Ramos (cell line): ENCODE results near the gene SEC14L1.
"Not testable (repeated sequence)": the region's sequence is repeated elsewhere in the genome, so short reads cannot be mapped to it uniquely, and the experiment has no call there.

Experiments used
- in situ Hi-C: fragments of 300-500 bp; cut with MboI; formaldehyde crosslinking; loops from one replicate; pipeline ENCODE4 v1.14.3; 2022; ENCODE audit warnings: low sequenced_read_pairs; ENCODE audit not compliant: unreplicated experiment

SEC14L1 gene

GRCh38 chr17:77137886-77138285 lies 2.9 kb upstream of the SEC14L1 start:
- in situ Hi-C loops: not testable (repeated sequence)

GRCh38 chr17:77140166-77140877 lies 447 bp upstream of the SEC14L1 start:
- in situ Hi-C loops: loop anchor here (10.0 kb wide), 1 partner anchor 314 kb away; no protein-coding TSS in a partner anchor

GRCh38 chr17:77141846-77142449 lies 1.2 kb downstream of the SEC14L1 start:
- in situ Hi-C loops: loop anchor here (10.0 kb wide), 1 partner anchor 313 kb away; no protein-coding TSS in a partner anchor

- in situ Hi-C loops: loop anchor here (10.0 kb wide), 1 partner anchor 312 kb away; no protein-coding TSS in a partner anchor
These were observed 1.9 kb downstream of the SEC14L1 start for GRCh38 chr17:77142689-77143088.

GRCh38 chr17:77143306-77143705 lies 2.5 kb downstream of the SEC14L1 start:
- in situ Hi-C loops: loop anchor here (10.0 kb wide), 1 partner anchor 311 kb away; no protein-coding TSS in a partner anchor

GRCh38 chr17:77144227-77144626 lies 3.5 kb downstream of the SEC14L1 start:
- in situ Hi-C loops: loop anchor here (10.0 kb wide), 1 partner anchor 311 kb away; no protein-coding TSS in a partner anchor

GRCh38 chr17:77145224-77145611 lies 4.4 kb downstream of the SEC14L1 start:
- in situ Hi-C loops: loop anchor here (10.0 kb wide), 1 partner anchor 310 kb away; no protein-coding TSS in a partner anchor

- in situ Hi-C loops: loop anchor here (10.0 kb wide), 1 partner anchor 309 kb away; no protein-coding TSS in a partner anchor
These were observed 5.0 kb downstream of the SEC14L1 start for GRCh38 chr17:77145612-77146245.

GRCh38 chr17:77146246-77146632 lies 5.5 kb downstream of the SEC14L1 start:
- in situ Hi-C loops: loop anchor here (10.0 kb wide), 1 partner anchor 309 kb away; no protein-coding TSS in a partner anchor

GRCh38 chr17:77146882-77147281 lies 6.1 kb downstream of the SEC14L1 start:
- in situ Hi-C loops: loop anchor here (10.0 kb wide), 1 partner anchor 308 kb away; no protein-coding TSS in a partner anchor

- in situ Hi-C loops: loop anchor here (10.0 kb wide), 1 partner anchor 307 kb away; no protein-coding TSS in a partner anchor
These were observed 6.6 kb downstream of the SEC14L1 start for GRCh38 chr17:77147357-77147801.

GRCh38 chr17:77148077-77148939 lies 7.5 kb downstream of the SEC14L1 start:
- in situ Hi-C loops: loop anchor here (10.0 kb wide), 1 partner anchor 306 kb away; no protein-coding TSS in a partner anchor

GRCh38 chr17:77148940-77149510 lies 8.3 kb downstream of the SEC14L1 start:
- in situ Hi-C loops: loop anchor here (10.0 kb wide), 1 partner anchor 306 kb away; no protein-coding TSS in a partner anchor

- in situ Hi-C loops: no loop called here
These were observed 9.4 kb downstream of the SEC14L1 start for GRCh38 chr17:77150196-77150595.

GRCh38 chr17:77151186-77151585 lies 10.4 kb downstream of the SEC14L1 start:
- in situ Hi-C loops: no loop called here

GRCh38 chr17:77152056-77152455 lies 11.3 kb downstream of the SEC14L1 start:
- in situ Hi-C loops: not testable (repeated sequence)

- in situ Hi-C loops: no loop called here
These were observed 12.7 kb downstream of the SEC14L1 start for GRCh38 chr17:77153472-77153871.

GRCh38 chr17:77153999-77154586 lies 13.3 kb downstream of the SEC14L1 start:
- in situ Hi-C loops: no loop called here

GRCh38 chr17:77155125-77155524 lies 14.4 kb downstream of the SEC14L1 start:
- in situ Hi-C loops: no loop called here
